Renal pelvis (tissue), 12 donors: ENCODE measurements around the gene PLA2G4F. TPM values are rescaled to one million over a fixed set of nuclear protein-coding genes. Genes with fewer than 3 reads are reported as not detected.

Experiments
- DNase-seq: peaks from one replicate; pipeline ENCODE4 v3.0.0-alpha.2; 2013
- long read RNA-seq, 16 experiments: transcript quantifications; one replicate each; lab custom pipeline, GENCODE V29; 2026
- polyA plus RNA-seq, 3 donors: library from polyadenylated mRNA; unstranded; fragments of 120-200 nt; gene quantifications; one replicate each; pipeline ENCODE4 v1.2.1, GENCODE V29; 2013; ENCODE audit not compliant: insufficient read length in 3 of 3

PLA2G4F gene
- polyA plus RNA-seq = 10 to 100 TPM; 24.5 to 37.4 (median 35.3) TPM
- long read RNA-seq, donor 1, partial matches to known transcripts = 0 of 2 reads
- long read RNA-seq, donor 1, other reads (novel, unspliced or antisense) = 0 of 2 reads
- long read RNA-seq, donor 2, partial matches to known transcripts = 0 of 1 reads
- long read RNA-seq, donor 2, other reads (novel, unspliced or antisense) = 0 of 1 reads
- long read RNA-seq, donor 3, full-length matches to known transcripts = 1 of 1 reads
- long read RNA-seq, donor 3, partial matches to known transcripts = 0 of 1 reads
- long read RNA-seq, donor 3, other reads (novel, unspliced or antisense) = 0 of 1 reads
- long read RNA-seq, donor 4, partial matches to known transcripts = 0 of 1 reads
- long read RNA-seq, donor 4, other reads (novel, unspliced or antisense) = 0 of 1 reads
- long read RNA-seq, donor 5, full-length matches to known transcripts = 1 of 1 reads
- long read RNA-seq, donor 5, partial matches to known transcripts = 0 of 1 reads
- long read RNA-seq, donor 5, other reads (novel, unspliced or antisense) = 0 of 1 reads
- long read RNA-seq, donor 6, full-length matches to known transcripts = 4 of 4 reads
- long read RNA-seq, donor 6, partial matches to known transcripts = 0 of 4 reads
- long read RNA-seq, donor 6, other reads (novel, unspliced or antisense) = 0 of 4 reads
- long read RNA-seq, donor 7, full-length matches to known transcripts = 4 of 4 reads
- long read RNA-seq, donor 7, partial matches to known transcripts = 0 of 4 reads
- long read RNA-seq, donor 7, other reads (novel, unspliced or antisense) = 0 of 4 reads
- long read RNA-seq, donor 8 = 0 reads
- long read RNA-seq, donor 9, full-length matches to known transcripts = 7 of 18 reads
- long read RNA-seq, donor 9, partial matches to known transcripts = 11 of 18 reads
- long read RNA-seq, donor 9, other reads (novel, unspliced or antisense) = 0 of 18 reads
- long read RNA-seq, donor 10, full-length matches to known transcripts = 8 of 8 reads
- long read RNA-seq, donor 10, partial matches to known transcripts = 0 of 8 reads
- long read RNA-seq, donor 10, other reads (novel, unspliced or antisense) = 0 of 8 reads
- long read RNA-seq, donor 11 = 0 reads
- long read RNA-seq, donor 12, full-length matches to known transcripts = 4 of 4 reads
- long read RNA-seq, donor 12, partial matches to known transcripts = 0 of 4 reads
- long read RNA-seq, donor 12, other reads (novel, unspliced or antisense) = 0 of 4 reads
- long read RNA-seq, donor 13, partial matches to known transcripts = 0 of 2 reads
- long read RNA-seq, donor 13, other reads (novel, unspliced or antisense) = 0 of 2 reads
- long read RNA-seq, donor 14 = 0 reads
- long read RNA-seq, donor 15 = 0 reads
- long read RNA-seq, donor 16, full-length matches to known transcripts = 5 of 5 reads
- long read RNA-seq, donor 16, partial matches to known transcripts = 0 of 5 reads
- long read RNA-seq, donor 16, other reads (novel, unspliced or antisense) = 0 of 5 reads

- DNase-seq = no peak
Observed at GRCh38 chr15:42156243-42156922, at the start of gene PLA2G4F. TSS of gene PLA2G4F (minus strand) at chr15:42156636. CDS start at chr15:42156549, 87 bp downstream.

GRCh38 chr15:42203891-42204290 lies 47.5 kb upstream of the PLA2G4F start:
- DNase-seq = no peak

- DNase-seq = no peak
Observed at GRCh38 chr15:42202653-42203052, 46.2 kb upstream of the PLA2G4F start.

DNA sequence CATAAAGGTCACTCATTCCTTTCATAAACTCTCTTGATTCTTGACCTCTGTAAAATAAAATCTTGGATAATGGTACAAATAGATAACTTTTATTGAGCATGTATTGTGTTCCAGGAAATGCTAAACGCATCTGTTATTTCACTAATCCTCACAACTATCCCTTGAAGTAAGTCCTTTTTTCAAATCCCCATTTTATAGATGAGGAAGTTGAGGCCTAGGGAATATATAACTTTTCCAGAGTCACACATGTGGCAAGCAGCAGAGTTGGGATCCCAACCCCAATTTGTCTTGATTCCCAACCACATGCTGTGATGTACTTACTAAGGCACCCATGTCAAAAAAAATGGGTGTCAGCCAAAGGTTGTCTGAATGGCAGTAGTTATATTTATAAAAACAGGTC lies 45.4 kb upstream of the PLA2G4F start:
- DNase-seq = no peak

DNA sequence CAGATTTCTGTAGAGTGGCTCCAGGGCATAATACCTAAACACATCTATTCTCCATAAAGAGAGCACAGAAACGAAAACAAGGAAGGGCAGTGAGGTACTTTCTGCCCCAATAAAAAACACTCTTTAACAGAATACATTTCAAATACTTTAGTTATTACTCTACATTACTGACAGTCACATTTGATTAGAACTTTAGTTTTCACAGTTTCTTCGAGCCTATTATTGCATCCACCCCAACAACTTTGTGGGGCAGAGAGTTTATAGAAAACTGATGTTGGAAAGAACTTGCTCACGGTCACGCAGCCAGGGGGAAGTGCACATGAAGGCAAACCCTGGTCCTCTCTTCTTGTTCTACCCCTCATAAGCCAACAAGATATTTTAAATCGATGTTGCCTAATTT lies 42.7 kb upstream of the PLA2G4F start:
- DNase-seq = no peak

DNA sequence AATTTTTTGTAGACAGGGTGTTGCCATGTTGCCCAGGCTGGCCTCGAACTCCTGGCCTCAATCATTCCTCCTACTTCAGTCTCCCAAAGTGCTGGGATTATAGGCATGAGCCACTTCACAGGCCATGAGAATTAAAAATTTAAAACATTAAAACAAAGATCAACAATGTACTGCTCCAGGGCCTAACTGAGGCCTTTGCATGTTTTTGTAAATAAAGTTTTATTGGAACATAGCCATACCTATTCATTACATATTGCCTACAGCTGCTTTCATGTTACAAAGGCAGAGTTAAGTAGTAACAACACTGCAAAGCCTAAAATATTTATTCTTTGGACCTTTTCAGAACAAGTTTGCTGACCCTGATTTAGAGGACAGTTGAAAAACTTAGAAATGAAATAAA lies 42.1 kb upstream of the PLA2G4F start:
- DNase-seq = no peak

GRCh38 chr15:42194513-42194912 lies 38.1 kb upstream of the PLA2G4F start:
- no peak for DNase-seq

- DNase-seq = no peak
Observed at GRCh38 chr15:42193383-42193782, 36.9 kb upstream of the PLA2G4F start.

DNA sequence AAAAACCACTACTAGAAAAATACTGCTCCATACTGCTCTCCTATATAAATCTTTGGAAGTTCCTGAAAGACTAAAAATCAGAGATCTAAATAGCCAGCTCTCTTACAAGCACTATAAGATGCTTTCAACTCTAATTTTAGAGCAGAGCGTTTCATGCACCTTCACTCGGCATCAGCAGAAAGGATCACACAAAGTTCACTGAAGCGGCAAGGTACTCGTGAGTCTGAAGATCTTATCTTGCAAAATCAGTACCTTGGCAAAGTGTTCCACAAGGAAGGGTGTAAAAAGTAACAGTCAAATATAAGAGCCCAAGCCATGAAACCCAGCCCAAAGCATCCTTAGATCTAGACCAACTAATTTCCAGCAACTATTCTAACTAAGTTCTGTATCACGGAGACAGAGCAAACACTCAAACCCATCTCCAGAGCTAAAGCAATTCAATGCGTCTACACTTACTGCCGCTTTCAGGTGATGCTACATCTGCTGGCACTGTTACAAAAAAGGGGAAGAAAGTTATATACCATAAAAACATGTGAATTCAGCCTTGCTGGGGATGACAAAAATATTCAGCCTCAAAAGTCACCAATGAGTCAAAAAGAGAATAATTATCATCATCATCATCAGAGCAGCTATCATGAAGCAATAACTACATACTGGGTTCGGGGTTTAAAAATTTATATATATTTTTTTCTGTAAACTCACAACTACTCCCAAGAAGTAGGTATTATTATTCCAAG lies 35.3 kb upstream of the PLA2G4F start:
- DNase-seq = no peak

GRCh38 chr15:42190370-42190769 lies 33.9 kb upstream of the PLA2G4F start:
- no peak for DNase-seq

- DNase-seq = no peak
Observed at GRCh38 chr15:42185801-42186200, 29.4 kb upstream of the PLA2G4F start.

DNA sequence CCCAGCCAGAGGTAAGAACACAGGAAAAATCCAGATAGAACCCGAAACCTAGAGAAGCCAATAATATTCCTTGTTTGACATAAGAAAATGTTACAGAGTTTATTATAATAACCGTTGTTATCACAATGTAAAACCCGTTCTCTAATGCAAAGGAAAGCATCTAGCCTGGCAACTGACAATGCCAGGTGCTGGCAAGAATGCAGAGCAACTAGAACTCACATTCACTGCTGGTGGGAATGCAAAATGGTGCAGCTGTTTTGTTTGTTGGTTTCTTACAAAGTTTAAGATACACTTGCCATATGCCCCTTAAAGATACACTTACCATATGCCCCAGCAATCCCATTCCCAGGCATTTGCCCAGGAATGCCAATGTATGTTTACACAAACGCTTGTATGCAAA lies 28.3 kb upstream of the PLA2G4F start:
- DNase-seq = no peak

DNA sequence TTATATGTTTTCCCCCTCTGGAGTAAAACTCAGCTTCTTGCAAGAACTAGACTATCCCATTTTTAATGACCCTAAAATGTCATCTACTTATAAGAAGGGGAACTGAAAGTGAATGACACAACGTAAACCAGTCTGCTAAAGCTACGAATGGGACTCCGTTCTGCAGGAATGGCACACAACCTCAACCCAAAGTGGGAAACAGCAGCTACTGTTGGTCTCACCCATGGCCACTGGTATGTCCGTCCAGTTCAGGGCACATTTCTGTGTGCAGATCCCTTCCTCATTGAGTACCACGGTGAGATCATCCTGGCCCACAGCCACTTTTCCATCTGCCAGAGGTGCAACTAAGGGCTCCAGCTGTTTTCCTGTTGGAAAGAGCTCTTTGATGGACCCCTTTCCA lies 27.9 kb upstream of the PLA2G4F start:
- DNase-seq = no peak

DNA sequence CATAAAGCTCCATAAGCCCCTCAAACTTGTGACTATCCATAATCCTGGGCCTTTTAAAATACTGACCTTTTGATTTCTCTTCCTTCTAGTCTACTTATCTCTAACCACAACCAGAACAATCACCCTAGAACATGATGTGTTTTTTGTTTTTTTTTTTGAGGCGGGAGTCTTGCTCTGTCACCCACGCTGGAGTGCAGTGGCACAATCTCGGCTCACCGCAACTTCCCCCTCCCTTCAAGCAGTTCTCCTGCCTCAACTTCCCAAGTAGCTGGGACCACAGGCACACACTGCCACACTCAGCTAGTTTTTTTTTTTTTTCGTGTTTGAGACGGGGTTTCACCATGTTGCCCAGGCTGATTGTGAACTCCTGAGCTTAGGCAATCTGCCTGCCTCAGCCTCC lies 26.5 kb upstream of the PLA2G4F start:
- DNase-seq = no peak

GRCh38 chr15:42182328-42182886 lies 26.0 kb upstream of the PLA2G4F start:
- no peak for DNase-seq

DNA sequence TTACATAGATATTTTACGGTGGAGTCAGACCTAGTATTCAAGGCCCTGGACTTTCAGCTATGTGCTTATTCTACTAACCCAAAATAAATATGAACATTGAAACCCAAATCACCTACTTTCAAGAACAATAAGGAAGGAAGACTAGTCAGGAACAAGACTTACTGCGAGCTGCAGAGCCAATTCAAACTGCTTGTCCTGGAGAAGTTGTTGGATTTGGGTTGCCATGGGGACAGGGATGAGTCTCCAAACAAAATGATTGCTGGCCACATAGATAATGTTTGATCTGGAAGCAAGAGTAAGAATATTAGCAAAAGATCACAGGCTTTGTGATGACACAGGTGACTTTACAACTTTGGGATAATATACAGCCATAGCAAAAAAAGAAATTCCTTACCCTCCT lies 21.6 kb upstream of the PLA2G4F start:
- no peak for DNase-seq

DNA sequence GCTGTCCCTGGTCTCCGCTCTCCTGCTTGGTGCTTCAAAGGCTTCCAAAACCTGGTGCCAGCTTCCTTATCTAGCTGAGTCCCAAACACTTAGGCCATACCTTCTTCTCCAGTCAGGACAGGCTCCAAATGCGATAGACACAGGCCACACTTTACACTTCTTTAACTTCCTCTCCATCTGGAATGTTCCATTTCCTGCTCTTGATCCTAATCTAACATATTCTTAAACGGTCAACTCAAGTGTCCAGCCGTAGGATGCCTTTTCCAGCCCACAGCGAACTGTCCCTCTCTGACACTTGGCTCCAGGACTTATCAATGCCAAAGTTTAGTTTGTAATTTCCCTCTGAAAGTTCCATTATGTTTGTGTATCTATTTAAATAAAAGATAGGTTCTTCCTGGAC lies 19.2 kb upstream of the PLA2G4F start:
- DNase-seq = no peak

GRCh38 chr15:42172475-42172874 lies 16.0 kb upstream of the PLA2G4F start:
- no peak for DNase-seq

- no peak for DNase-seq
Observed at GRCh38 chr15:42171795-42172194, 15.4 kb upstream of the PLA2G4F start.

DNA sequence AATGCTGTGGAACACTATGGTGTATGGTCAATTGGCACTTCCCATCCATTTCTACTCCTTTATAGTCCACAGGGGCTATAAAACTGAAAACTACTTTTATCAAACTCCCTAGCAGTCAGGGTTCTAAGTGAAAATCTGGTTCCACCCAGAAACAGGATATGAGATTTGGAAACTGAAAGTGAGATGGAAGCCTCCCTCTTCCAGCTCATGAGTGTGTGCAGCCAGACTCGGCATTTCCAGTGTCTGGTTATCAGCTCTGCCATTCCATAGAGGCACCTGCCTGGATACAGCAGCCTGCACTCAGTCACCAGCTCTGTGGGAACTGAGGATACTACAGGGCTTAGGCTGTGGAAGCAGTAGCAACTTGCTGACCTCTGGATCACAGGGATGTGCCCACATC lies 14.7 kb upstream of the PLA2G4F start:
- no peak for DNase-seq
